ENCODE results near the gene WDR17.
A peak's percentile ranks its signal among the peaks of the same experiment; 100 is the strongest.

WDR17 gene

GRCh38 chr4:176031922-176032321 is 33.7 kb upstream of the WDR17 start:
- Histone ChIP-seq H3K4me3 (ENCODE audit: insufficient read depth in 1 of 2, low read depth in 1 of 2, low read length in 2 of 2) (no peak overlapping the region), H2BK120ac (ENCODE audit: low read depth, low read length) (no peak overlapping the region), H3K4me1 (ENCODE audit: control insufficient read depth, insufficient read depth, low read depth, low read length) (no peaks in the 10 kb centered on the region), H2BK5ac (ENCODE audit: low read depth, low read length, poor library complexity, severe bottlenecking) (no peak overlapping the region), H3K23ac (ENCODE audit: low read length in 2 of 2) (no peak overlapping the region), H3K4ac (ENCODE audit: low read depth in 1 of 2, low read length in 2 of 2) (no peak overlapping the region), H3K9me3 (ENCODE audit: control insufficient read depth, low read length) (no peaks in the 10 kb centered on the region), H3K4me2 (ENCODE audit: low read length, poor library complexity, severe bottlenecking) (no peak overlapping the region), H2BK15ac (ENCODE audit: low read depth, poor library complexity, severe bottlenecking) (no peak overlapping the region), H2AK5ac (ENCODE audit: low read length, severe bottlenecking) (no peak overlapping the region), H3K9ac (ENCODE audit: low read length) (no peak overlapping the region), H4K8ac (ENCODE audit: low read length) (no peak overlapping the region), H4K91ac (ENCODE audit: low read length) (no peak overlapping the region), H3K27ac (ENCODE audit: low read length, poor library complexity, severe bottlenecking) (no peak overlapping the region), H2BK12ac (ENCODE audit: low read length in 2 of 2) (no peak overlapping the region), H3K18ac (ENCODE audit: low read depth in 1 of 2, low read length in 2 of 2) (no peak overlapping the region), H3K79me1 (replicated peaks; ENCODE audit: low read length, poor library complexity, severe bottlenecking) (no peaks in the 10 kb centered on the region), H2AFZ (ENCODE audit: low read depth, low read length) (no peak overlapping the region), H3K27me3 (ENCODE audit: control insufficient read depth in 1 of 2, insufficient read depth in 1 of 2, low read length in 2 of 2) (no peaks in the 10 kb centered on the region), H3K14ac (ENCODE audit: low read length in 2 of 2) (no peak overlapping the region), H3K36me3 (ENCODE audit: control insufficient read depth in 1 of 2, insufficient read depth in 2 of 2, low read depth in 1 of 2, low read length in 2 of 2) (no peaks in the 10 kb centered on the region)
- no peak for DNase-seq
- 98% methylated on average over 1 of the region's 4 CpGs for WGBS

GRCh38 chr4:176032454-176032853 is 33.2 kb upstream of the WDR17 start:
- Histone ChIP-seq H3K9me3 (ENCODE audit: control insufficient read depth, low read length) (no peaks in the 10 kb centered on the region), H2AK5ac (ENCODE audit: low read length, severe bottlenecking) (no peak overlapping the region), H4K91ac (ENCODE audit: low read length) (no peak overlapping the region), H3K27me3 (ENCODE audit: control insufficient read depth in 1 of 2, insufficient read depth in 1 of 2, low read length in 2 of 2) (no peaks in the 10 kb centered on the region), H3K36me3 (ENCODE audit: control insufficient read depth in 1 of 2, insufficient read depth in 2 of 2, low read depth in 1 of 2, low read length in 2 of 2) (no peaks in the 10 kb centered on the region), H3K23ac (ENCODE audit: low read length in 2 of 2) (no peak overlapping the region), H2BK120ac (ENCODE audit: low read depth, low read length) (no peak overlapping the region), H3K18ac (ENCODE audit: low read depth in 1 of 2, low read length in 2 of 2) (no peak overlapping the region), H2BK12ac (ENCODE audit: low read length in 2 of 2) (no peak overlapping the region), H3K4ac (ENCODE audit: low read depth in 1 of 2, low read length in 2 of 2) (no peak overlapping the region), H3K4me3 (ENCODE audit: insufficient read depth in 1 of 2, low read depth in 1 of 2, low read length in 2 of 2) (no peak overlapping the region), H4K8ac (ENCODE audit: low read length) (no peak overlapping the region), H3K79me1 (replicated peaks; ENCODE audit: low read length, poor library complexity, severe bottlenecking) (no peaks in the 10 kb centered on the region), H2AFZ (ENCODE audit: low read depth, low read length) (no peak overlapping the region), H3K9ac (ENCODE audit: low read length) (no peak overlapping the region), H2BK5ac (ENCODE audit: low read depth, low read length, poor library complexity, severe bottlenecking) (no peak overlapping the region), H3K4me1 (ENCODE audit: control insufficient read depth, insufficient read depth, low read depth, low read length) (no peaks in the 10 kb centered on the region), H3K4me2 (ENCODE audit: low read length, poor library complexity, severe bottlenecking) (no peak overlapping the region), H2BK15ac (ENCODE audit: low read depth, poor library complexity, severe bottlenecking) (no peak overlapping the region), H3K27ac (ENCODE audit: low read length, poor library complexity, severe bottlenecking) (no peak overlapping the region), H3K14ac (ENCODE audit: low read length in 2 of 2) (no peak overlapping the region)
- DNase-seq: no peak

GRCh38 chr4:176034499-176034898 is 31.1 kb upstream of the WDR17 start:
- no peak overlapping the region for H3K18ac ChIP-seq (ENCODE audit: low read depth in 1 of 2, low read length in 2 of 2)
- H3K23ac ChIP-seq (ENCODE audit: low read length in 2 of 2): no peak overlapping the region
- H3K4me1 ChIP-seq (ENCODE audit: control insufficient read depth, insufficient read depth, low read depth, low read length): no peaks in the 10 kb centered on the region
- H3K9me3 ChIP-seq (ENCODE audit: control insufficient read depth, low read length): peaks cover 7% of the 10 kb centered on the region
- no peak overlapping the region for H2BK5ac ChIP-seq (ENCODE audit: low read depth, low read length, poor library complexity, severe bottlenecking)
- no peak overlapping the region for H2BK120ac ChIP-seq (ENCODE audit: low read depth, low read length)
- H3K4ac ChIP-seq (ENCODE audit: low read depth in 1 of 2, low read length in 2 of 2): no peak overlapping the region
- no peaks in the 10 kb centered on the region for H3K79me1 ChIP-seq (replicated peaks; ENCODE audit: low read length, poor library complexity, severe bottlenecking)
- H4K8ac ChIP-seq (ENCODE audit: low read length): no peak overlapping the region
- peak overlapping the region in 1 of 2 experiments; percentile 42 for H3K4me3 ChIP-seq (ENCODE audit: insufficient read depth in 1 of 2, low read depth in 1 of 2, low read length in 2 of 2)
- no peak overlapping the region for H3K4me2 ChIP-seq (ENCODE audit: low read length, poor library complexity, severe bottlenecking)
- H3K27ac ChIP-seq (ENCODE audit: low read length, poor library complexity, severe bottlenecking): no peak overlapping the region
- DNase-seq: peak; percentile 63
- WGBS: no CpG with 5 or more reads among the region's 1 CpG
- no peak overlapping the region for H2AFZ ChIP-seq (ENCODE audit: low read depth, low read length)
- H2BK12ac ChIP-seq (ENCODE audit: low read length in 2 of 2): no peak overlapping the region
- H2AK5ac ChIP-seq (ENCODE audit: low read length, severe bottlenecking): no peak overlapping the region
- peak overlapping the region; percentile 86 for H3K9ac ChIP-seq (ENCODE audit: low read length)
- H3K14ac ChIP-seq (ENCODE audit: low read length in 2 of 2): no peak overlapping the region
- H3K27me3 ChIP-seq (ENCODE audit: control insufficient read depth in 1 of 2, insufficient read depth in 1 of 2, low read length in 2 of 2): no peaks in the 10 kb centered on the region
- H2BK15ac ChIP-seq (ENCODE audit: low read depth, poor library complexity, severe bottlenecking): no peak overlapping the region
- no peak overlapping the region for H4K91ac ChIP-seq (ENCODE audit: low read length)
- no peaks in the 10 kb centered on the region for H3K36me3 ChIP-seq (ENCODE audit: control insufficient read depth in 1 of 2, insufficient read depth in 2 of 2, low read depth in 1 of 2, low read length in 2 of 2)

GRCh38 chr4:176034936-176035335 is 30.7 kb upstream of the WDR17 start:
- H3K9ac ChIP-seq (ENCODE audit: low read length): peak overlapping the region; percentile 86
- no peak overlapping the region for H3K14ac ChIP-seq (ENCODE audit: low read length in 2 of 2)
- no peak for DNase-seq

More at GRCh38 chr4:176034936-176035335, 30.7 kb upstream of the WDR17 start:
- H3K27ac ChIP-seq (ENCODE audit: low read length, poor library complexity, severe bottlenecking): no peak overlapping the region
- no peak overlapping the region for H4K91ac ChIP-seq (ENCODE audit: low read length)
- H3K18ac ChIP-seq (ENCODE audit: low read depth in 1 of 2, low read length in 2 of 2): no peak overlapping the region
- no peak overlapping the region for H2BK5ac ChIP-seq (ENCODE audit: low read depth, low read length, poor library complexity, severe bottlenecking)
- H3K4me1 ChIP-seq (ENCODE audit: control insufficient read depth, insufficient read depth, low read depth, low read length): no peaks in the 10 kb centered on the region
- H2BK15ac ChIP-seq (ENCODE audit: low read depth, poor library complexity, severe bottlenecking): no peak overlapping the region
- H2AK5ac ChIP-seq (ENCODE audit: low read length, severe bottlenecking): no peak overlapping the region
- no peak overlapping the region for H3K4me2 ChIP-seq (ENCODE audit: low read length, poor library complexity, severe bottlenecking)
- H4K8ac ChIP-seq (ENCODE audit: low read length): no peak overlapping the region
- no peak overlapping the region for H2BK120ac ChIP-seq (ENCODE audit: low read depth, low read length)
- no peaks in the 10 kb centered on the region for H3K79me1 ChIP-seq (replicated peaks; ENCODE audit: low read length, poor library complexity, severe bottlenecking)
- H2BK12ac ChIP-seq (ENCODE audit: low read length in 2 of 2): no peak overlapping the region
- no peak overlapping the region for H3K23ac ChIP-seq (ENCODE audit: low read length in 2 of 2)
- H3K9me3 ChIP-seq (ENCODE audit: control insufficient read depth, low read length): peaks cover 7% of the 10 kb centered on the region
- WGBS: 87% methylated on average over 5 of the region's 5 CpGs
- H3K4me3 ChIP-seq (ENCODE audit: insufficient read depth in 1 of 2, low read depth in 1 of 2, low read length in 2 of 2): peak overlapping the region in 1 of 2 experiments; percentile 42
- no peaks in the 10 kb centered on the region for H3K36me3 ChIP-seq (ENCODE audit: control insufficient read depth in 1 of 2, insufficient read depth in 2 of 2, low read depth in 1 of 2, low read length in 2 of 2)
- H3K4ac ChIP-seq (ENCODE audit: low read depth in 1 of 2, low read length in 2 of 2): no peak overlapping the region
- no peak overlapping the region for H2AFZ ChIP-seq (ENCODE audit: low read depth, low read length)
- no peaks in the 10 kb centered on the region for H3K27me3 ChIP-seq (ENCODE audit: control insufficient read depth in 1 of 2, insufficient read depth in 1 of 2, low read length in 2 of 2)
